HG03342 (cell line): Measurements from ENCODE around the gene TMEM17.

Experiments used
- ATAC-seq: cut with Tn5 transposase; IDR thresholded peaks from one replicate; pipeline ENCODE4 v1.9.1; 2021; ENCODE audit warnings: mild to moderate bottlenecking, moderate library complexity; ENCODE audit not compliant: unreplicated experiment

The TMEM17 gene

GRCh38 chr2:62474176-62474575 lies 31.8 kb downstream of the TMEM17 start:
- ATAC-seq, result no peak

- no peak for ATAC-seq
Measured at GRCh38 chr2:62473246-62473827, 32.7 kb downstream of the TMEM17 start.

- ATAC-seq, result no peak
Measured at GRCh38 chr2:62472312-62472711, 33.7 kb downstream of the TMEM17 start.

- no peak for ATAC-seq
Measured at GRCh38 chr2:62471816-62472215, 34.2 kb downstream of the TMEM17 start.

GRCh38 chr2:62471404-62471803 lies 34.6 kb downstream of the TMEM17 start:
- ATAC-seq, result no peak

GRCh38 chr2:62469548-62469947 lies 36.4 kb downstream of the TMEM17 start:
- ATAC-seq, result no peak

GRCh38 chr2:62469114-62469513 lies 36.9 kb downstream of the TMEM17 start:
- no peak for ATAC-seq

- no peak for ATAC-seq
Measured at GRCh38 chr2:62467475-62468321, 38.3 kb downstream of the TMEM17 start.

GRCh38 chr2:62467100-62467474 lies 38.9 kb downstream of the TMEM17 start:
- ATAC-seq, result no peak

- no peak for ATAC-seq
Measured at GRCh38 chr2:62466503-62466854, 39.5 kb downstream of the TMEM17 start.

- no peak for ATAC-seq
Measured at GRCh38 chr2:62465741-62466502, 40.1 kb downstream of the TMEM17 start.

- ATAC-seq, result no peak
Measured at GRCh38 chr2:62465039-62465740, 40.8 kb downstream of the TMEM17 start.

- ATAC-seq, result no peak
Measured at GRCh38 chr2:62464221-62465007, 41.6 kb downstream of the TMEM17 start.

- no peak for ATAC-seq
Measured at GRCh38 chr2:62462211-62462610, 43.8 kb downstream of the TMEM17 start.

GRCh38 chr2:62461707-62462106 lies 44.3 kb downstream of the TMEM17 start:
- ATAC-seq, result no peak

GRCh38 chr2:62461017-62461553 lies 44.9 kb downstream of the TMEM17 start:
- no peak for ATAC-seq

GRCh38 chr2:62460175-62460574 lies 45.8 kb downstream of the TMEM17 start:
- ATAC-seq, result no peak

- ATAC-seq, result no peak
Measured at GRCh38 chr2:62459672-62460071, 46.3 kb downstream of the TMEM17 start.

- no peak for ATAC-seq
Measured at GRCh38 chr2:62459106-62459505, 46.9 kb downstream of the TMEM17 start.

- ATAC-seq, result no peak
Measured at GRCh38 chr2:62458671-62459081, 47.3 kb downstream of the TMEM17 start.
